ENCODE results near the gene MCUB. TPM values are rescaled to one million over a fixed set of nuclear protein-coding genes. Genes with fewer than 3 reads are reported as not detected.

Gene MCUB
- total RNA-seq, 4 donors from 2014 or later: 11.5 to 35.5 (median 22.3) TPM

DNA sequence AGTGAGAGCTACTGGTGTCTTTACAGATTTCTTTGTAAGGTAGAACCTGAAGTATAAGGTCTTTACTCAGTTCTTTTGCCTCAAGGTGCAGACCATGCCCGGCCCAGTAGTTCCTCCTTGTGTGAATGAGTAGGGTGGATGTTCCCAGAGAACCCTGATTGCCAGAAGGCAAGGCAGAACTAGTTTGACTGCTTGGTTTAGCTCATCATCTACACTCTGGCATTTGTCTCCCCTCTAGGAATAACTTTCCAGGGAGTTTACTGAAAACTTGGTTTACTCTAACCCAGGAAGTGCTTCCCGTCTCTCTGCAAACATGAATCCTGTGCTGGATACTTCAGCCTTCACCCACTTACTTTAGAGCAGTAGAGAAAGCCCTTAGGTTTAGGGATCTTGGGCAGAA lies 29.1 kb downstream of the MCUB start:
- TF ChIP-seq, protein P1, sequence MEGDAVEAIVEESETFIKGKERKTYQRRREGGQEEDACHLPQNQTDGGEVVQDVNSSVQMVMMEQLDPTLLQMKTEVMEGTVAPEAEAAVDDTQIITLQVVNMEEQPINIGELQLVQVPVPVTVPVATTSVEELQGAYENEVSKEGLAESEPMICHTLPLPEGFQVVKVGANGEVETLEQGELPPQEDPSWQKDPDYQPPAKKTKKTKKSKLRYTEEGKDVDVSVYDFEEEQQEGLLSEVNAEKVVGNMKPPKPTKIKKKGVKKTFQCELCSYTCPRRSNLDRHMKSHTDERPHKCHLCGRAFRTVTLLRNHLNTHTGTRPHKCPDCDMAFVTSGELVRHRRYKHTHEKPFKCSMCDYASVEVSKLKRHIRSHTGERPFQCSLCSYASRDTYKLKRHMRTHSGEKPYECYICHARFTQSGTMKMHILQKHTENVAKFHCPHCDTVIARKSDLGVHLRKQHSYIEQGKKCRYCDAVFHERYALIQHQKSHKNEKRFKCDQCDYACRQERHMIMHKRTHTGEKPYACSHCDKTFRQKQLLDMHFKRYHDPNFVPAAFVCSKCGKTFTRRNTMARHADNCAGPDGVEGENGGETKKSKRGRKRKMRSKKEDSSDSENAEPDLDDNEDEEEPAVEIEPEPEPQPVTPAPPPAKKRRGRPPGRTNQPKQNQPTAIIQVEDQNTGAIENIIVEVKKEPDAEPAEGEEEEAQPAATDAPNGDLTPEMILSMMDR (IDR thresholded peaks at IDR 0.05; ENCODE audit: low read depth): no peak

DNA sequence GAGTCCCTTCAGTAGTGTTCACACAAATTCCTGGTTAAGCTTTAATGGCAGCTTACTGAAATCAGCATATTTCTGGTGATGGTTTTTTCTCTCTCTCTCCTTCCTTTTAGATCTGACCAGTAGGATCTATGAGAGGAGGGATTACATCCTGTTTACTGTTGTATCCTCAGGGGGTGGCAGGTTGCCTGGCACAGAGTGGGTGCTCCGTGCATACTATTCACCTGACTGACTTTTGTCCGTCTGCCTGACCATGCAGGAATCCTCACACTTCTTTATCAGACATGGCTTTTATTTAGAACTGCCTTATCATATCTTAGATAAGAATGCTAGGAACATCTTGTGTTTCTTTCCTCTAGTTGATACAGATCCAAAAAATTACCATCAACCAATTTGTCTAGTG lies 29.6 kb downstream of the MCUB start:
- TF ChIP-seq, protein P1 (IDR thresholded peaks at IDR 0.05; ENCODE audit: low read depth): no peak

DNA sequence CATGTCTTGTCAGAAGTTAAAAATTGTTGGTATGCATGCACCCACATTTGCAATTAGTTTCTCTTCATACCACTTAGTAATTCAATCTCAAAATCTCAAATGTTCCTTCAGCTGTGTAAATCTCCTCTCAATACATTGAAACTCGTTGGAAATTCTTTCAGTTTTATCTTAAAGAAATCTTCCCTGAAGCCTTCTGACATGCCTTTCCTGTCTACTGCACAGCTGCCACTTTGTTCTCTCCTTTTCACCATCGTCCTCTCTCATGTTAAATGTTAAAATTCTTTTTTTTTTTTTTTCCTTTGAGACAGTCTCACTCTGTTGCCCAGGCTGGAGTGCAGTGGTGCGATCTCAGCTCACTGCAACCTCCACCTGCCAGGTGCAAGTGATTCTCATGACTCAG lies 30.9 kb downstream of the MCUB start:
- TF ChIP-seq, protein P1 (IDR thresholded peaks at IDR 0.05; ENCODE audit: low read depth): no peak

DNA sequence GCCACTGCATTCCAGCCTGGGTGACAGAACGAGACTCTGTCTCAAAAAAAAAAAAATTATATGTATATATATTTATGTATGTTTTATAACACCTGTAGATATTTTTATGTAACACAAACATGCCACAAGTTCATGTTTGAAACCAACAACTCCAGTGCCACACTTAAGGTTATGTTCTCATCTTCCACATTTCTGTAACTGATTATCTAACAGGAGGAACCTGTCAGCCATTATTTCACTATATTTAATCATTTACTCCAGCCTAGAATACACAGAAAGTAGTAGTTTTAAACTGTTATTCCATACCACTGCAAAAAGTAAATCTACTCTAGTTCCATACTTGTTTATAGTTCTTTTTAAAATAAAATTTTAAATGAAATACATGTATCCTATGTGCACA lies 32.3 kb downstream of the MCUB start:
- TF ChIP-seq, protein P1 (IDR thresholded peaks at IDR 0.05; ENCODE audit: low read depth): no peak

DNA sequence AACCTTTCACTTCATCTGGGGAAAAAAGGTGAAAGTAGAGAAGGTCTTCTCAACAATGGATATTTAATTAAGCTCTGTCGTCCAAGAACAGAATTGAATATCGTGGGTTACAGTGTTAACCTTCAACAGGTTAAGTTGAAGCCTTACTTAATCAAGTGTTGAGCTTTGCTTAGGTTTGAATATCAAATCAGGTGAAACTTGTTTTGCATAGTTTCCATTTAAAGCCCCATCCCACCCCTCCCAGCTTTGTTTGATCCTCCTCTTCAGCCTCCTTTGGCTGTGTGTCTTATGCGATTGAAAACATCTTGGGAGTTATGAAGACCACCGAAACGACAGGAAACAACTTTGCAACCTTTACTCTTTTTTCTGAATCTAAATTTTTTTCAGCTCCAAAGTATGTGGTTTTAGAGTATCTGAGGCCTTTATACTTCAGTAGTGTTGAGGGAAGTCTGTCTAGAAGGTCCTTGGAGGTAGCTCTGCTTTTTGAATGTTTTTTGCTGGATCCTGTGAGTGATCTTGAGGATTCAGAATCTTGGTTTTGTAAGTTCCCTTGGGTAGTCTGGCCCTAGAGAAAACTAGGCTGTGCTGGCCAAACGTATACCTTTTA lies 39.1 kb downstream of the MCUB start:
- TF ChIP-seq, protein P1 (IDR thresholded peaks at IDR 0.05; ENCODE audit: low read depth): no peak

DNA sequence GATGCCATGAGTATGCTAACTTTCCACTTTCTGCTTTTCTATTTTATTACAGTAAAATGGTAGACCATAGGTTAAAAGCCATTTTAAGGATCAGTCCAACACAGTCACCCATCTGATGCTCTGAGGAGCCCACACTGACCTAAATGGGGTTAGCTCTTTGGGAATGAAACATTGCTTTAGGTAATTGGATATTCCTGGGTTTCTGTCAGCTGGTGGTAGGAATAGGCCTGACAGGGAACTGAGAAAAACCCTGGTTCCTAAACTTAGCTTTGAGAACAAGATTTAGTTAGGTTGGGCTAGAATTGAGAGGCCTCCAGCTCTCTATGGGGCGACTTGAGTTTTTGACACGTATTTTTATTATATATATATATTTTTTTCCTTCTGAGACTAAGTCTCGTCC lies 40.4 kb downstream of the MCUB start:
- TF ChIP-seq, protein P1 (IDR thresholded peaks at IDR 0.05; ENCODE audit: low read depth): no peak

DNA sequence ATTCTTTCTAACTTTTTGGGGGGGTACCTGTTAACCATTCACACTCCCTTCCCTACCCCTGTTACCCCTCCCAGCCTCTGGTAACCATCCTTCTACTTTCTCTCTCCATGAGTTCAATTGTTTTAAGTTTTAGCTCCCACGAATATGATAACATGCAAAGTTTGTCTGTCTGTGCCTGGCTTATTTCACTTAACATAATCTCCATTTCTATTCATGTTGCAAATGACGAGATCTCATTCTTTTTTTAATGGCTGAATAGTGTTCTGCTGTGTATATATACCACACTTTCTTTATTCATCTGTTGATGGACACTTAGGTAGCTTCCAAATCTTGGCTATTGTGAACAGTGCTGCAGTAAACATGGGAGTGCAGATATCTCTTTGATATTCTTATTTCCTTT lies 41.3 kb downstream of the MCUB start:
- TF ChIP-seq, protein P1 (IDR thresholded peaks at IDR 0.05; ENCODE audit: low read depth): no peak

Measured in subcutaneous adipose tissue (tissue), 4 donors.